ENCODE measurements around the gene SCFD1.

DNA sequence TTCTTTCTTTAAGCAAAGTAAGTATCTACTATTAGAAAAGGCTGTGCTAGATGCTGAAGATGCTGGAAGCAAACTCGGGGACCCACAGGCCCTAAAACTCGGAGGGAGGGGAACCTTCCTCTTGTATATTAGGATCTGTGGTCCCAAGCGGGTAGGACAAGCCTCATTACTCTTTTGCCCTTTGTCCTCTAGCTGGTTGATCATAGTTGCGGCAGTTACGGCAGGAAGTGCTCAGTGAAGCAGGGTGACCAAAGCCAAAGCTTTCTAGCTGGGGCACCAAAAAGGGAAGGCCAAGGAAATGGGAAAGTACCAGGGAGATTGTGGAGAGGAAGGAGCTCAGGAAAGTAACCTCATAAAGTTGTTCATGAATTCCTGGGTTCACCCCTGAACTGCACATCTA, 76.3 kb downstream of the SCFD1 start:
- TF ChIP-seq, protein P1, sequence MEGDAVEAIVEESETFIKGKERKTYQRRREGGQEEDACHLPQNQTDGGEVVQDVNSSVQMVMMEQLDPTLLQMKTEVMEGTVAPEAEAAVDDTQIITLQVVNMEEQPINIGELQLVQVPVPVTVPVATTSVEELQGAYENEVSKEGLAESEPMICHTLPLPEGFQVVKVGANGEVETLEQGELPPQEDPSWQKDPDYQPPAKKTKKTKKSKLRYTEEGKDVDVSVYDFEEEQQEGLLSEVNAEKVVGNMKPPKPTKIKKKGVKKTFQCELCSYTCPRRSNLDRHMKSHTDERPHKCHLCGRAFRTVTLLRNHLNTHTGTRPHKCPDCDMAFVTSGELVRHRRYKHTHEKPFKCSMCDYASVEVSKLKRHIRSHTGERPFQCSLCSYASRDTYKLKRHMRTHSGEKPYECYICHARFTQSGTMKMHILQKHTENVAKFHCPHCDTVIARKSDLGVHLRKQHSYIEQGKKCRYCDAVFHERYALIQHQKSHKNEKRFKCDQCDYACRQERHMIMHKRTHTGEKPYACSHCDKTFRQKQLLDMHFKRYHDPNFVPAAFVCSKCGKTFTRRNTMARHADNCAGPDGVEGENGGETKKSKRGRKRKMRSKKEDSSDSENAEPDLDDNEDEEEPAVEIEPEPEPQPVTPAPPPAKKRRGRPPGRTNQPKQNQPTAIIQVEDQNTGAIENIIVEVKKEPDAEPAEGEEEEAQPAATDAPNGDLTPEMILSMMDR (IDR thresholded peaks at IDR 0.05), result no peak
- TF ChIP-seq POLR2A (IDR thresholded peaks at IDR 0.05), result no peak

All from esophagus squamous epithelium (tissue), 4 donors.